ENCODE data around the gene DEFB126.
"Not testable (repeated sequence)": the region's sequence is repeated elsewhere in the genome, so short reads cannot be mapped to it uniquely, and the experiment has no call there.

The DEFB126 gene

GRCh38 chr20:142290-142689 is at the start of gene DEFB126:
DEFB126 (plus strand) TSS chr20:142590; CDS start chr20:142629, 39 bp downstream.
- DNase-seq: no peak

GRCh38 chr20:93641-94040 is 48.7 kb upstream of the DEFB126 start:
- no peak for DNase-seq

DNA sequence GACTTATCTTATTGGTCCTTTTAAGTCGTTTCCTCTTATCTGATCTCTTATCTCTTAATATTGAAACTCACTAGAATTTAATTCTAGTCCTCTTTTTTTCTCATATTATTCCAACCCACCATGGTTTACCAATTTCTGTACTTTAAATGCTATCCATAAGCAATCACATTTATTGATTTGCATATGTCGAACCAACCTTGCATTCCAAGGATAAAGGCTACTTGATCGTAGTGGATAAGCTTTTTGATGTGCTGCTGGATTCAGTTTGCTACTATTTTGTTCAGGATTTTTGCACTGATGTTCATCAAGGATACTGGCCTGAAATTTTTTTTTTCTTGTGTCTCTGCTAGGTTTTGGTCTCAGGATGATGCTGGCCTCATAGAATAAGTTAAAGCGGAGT is 47.2 kb upstream of the DEFB126 start:
- DNase-seq: no peak

- not testable (repeated sequence) for DNase-seq
These were observed 44.7 kb upstream of the DEFB126 start for GRCh38 chr20:97691-98090.

DNA sequence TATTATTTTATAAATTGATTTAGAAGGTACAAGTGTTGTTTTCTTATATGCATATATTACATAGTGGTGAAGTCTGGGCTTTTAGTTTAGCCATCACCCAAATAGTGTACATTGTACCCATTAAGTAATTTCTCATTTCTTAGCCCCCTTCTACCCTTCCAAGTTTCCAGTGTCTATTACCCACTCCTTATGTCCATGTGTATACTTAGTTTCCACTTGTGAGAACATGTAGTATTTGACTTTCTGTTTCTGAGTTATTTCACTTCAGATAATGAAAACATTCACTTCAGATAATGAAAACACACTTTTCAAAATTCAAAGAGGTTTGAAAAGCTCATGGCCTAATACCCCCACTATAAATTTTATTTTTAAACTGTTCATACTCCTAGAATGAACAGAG is 40.4 kb upstream of the DEFB126 start:
- no peak for DNase-seq

GRCh38 chr20:103456-103855 is 38.9 kb upstream of the DEFB126 start:
- no peak for DNase-seq

GRCh38 chr20:112396-112795 is 30.0 kb upstream of the DEFB126 start:
- no peak for DNase-seq

DNA sequence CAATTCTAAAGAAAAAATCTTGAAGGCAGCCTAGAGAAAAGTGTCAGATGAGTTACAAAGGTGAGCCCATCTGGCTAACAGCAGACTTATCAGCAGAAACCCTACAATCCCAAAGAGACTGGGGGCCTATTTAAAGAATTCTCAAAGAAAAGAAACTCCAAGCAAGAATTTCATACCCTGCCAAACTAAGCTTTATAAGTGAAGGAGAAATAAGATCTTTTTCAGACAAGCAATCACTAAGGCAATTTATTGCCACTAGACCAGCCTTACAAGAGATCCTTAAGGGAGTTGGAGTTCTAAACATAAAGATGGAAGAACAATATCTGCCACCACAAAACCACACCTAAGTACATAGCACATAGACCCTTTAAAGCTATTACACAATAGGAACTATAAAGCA is 24.9 kb upstream of the DEFB126 start:
- no peak for DNase-seq

DNA sequence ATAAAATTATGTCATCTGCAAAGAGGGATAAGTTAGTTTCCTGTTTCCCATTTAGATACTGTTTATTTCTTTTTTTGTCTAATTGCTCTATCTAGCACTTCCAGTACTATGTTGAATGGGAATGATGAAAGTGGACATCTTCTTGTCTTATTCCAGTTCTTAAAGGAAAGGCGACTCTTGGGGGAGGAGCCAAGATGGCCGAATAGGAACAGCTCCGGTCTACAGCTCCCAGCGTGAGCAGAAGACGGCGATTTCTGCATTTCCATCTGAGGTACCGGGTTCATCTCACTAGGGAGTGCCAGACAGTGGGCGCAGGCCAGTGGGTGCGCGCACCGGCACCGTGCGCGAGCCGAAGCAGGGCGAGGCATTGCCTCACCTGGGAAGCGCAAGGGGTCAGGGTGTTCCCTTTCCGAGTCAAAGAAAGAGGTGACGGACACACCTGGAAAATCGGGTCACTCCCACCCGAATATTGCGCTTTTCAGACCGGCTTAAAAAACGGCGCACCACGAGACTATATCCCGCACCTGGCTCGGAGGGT is 12.5 kb upstream of the DEFB126 start:
- not testable (repeated sequence) for DNase-seq

DNA sequence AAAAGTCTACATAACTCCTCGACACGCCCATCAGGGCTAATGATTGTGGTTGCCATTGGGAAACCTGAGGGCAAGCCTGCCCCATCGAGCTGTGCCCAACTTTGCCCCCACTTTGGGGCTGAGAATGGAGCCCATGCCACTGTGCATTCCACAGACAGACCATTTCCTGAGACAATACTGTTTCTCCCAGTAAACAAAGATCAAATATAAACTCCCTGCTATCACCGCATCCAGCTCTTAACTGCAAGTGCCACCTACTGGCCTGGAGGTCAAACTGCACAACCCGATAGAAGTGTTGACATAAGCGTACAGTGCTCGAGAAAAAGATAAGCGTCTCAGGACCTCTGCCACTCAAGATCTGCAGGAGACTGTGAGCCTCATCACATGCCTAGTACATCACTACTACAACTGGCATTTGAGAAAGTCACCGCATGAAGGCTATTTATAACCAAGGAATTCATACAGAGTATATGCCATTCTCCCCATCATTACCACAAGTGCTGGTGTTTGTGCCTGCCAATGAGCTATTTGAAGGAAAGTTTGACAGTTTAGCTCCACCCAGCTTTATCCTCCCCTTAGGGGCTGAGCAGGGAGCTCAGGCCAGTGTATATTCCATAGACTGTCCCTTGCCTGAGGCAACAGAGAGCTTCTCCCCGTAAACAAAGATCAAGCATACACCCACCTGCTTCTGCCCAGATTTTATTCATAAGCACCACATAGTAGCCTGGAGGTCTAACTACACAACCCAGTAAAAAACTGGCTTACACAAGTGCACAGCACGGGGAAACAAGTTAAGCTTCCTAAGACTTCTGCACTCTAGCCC is 4.5 kb upstream of the DEFB126 start:
- DNase-seq: no peak

- DNase-seq: no peak
These were observed 3.5 kb downstream of the DEFB126 start for GRCh38 chr20:145877-146276.

DNA sequence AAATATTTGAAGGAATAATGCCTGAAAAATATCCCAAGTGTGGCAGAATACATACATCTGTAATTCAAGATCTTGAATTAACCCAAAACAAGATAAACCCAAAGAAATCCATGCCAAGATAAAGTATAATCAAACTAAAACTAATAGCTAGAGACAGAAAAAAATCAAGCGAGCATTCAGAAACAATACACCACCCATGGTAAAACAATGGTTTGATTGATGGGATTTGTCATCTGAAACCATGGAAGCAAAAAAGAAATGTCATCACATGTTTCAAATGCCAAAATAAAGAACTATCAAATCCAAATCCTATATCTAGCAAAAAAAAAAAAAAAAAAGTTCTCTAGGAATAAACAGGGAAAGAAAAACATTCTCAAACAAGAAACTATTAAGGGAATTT is 9.7 kb downstream of the DEFB126 start:
- DNase-seq: no peak

DNA sequence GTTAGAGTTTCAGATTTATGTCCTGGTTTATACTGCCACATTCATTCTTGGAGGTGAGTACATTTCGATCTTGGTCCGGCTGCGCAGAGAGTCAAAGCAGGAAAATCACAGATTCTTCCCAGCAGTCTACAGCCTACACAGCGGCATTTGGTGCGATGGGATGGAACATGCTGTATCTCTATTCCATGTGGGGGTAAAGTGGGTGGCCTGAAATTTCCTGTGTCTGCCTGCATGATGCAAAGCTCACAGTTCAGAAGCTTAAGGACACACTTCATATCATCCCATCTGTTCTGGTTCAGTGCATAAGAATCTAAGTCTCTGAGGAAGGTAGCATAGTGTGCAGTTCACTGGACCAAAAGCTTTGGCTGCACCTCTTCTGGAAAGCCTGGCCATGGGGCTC is 14.8 kb downstream of the DEFB126 start, which contains the start of gene DEFB127:
Gene DEFB127 (plus strand): TSS at position 301 of the 400 bp plus-strand sequence. CDS start 91 bp downstream, at position 392.
- no peak for DNase-seq

DNA sequence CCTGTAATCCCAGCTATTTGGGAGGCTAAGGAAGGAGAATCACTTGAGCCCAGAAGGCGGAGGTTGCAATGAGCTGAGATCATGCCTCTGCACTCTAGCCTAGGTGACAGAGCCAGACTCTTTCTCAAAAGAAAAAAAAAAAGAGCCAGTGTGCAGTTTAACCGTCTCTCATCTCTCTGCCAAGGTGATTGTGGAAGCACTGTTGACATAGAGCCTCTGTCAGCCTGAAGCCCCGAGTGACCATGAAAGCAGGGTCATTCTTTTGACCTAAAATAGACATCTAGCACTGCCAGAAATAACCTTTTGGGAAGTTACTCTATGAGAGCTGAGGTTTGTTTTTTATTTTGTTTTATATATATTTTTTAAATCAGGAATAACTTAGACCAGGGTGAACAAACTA is 22.2 kb downstream of the DEFB126 start:
- DNase-seq: no peak

DNA sequence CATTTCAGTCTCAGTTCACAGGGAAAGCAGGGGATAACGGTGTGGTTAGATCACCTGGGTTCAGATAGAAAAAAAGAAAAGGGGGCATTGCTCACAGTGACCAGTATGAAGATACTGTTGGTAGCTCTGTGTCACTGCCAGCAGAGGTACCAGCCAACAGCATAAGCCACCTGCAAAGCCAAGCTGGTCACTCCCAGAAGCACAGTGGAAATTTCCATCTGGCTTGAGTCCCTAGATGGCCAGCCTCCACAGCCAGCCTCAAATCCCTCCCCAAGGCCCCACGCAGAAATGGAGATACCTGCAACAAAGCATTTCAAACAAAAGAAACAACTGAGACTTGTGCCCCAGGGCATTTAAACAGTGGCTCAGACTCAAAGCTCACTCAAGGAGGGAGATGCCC is 26.5 kb downstream of the DEFB126 start:
- no peak for DNase-seq

- no peak for DNase-seq
These were observed 41.9 kb downstream of the DEFB126 start for GRCh38 chr20:184288-184687.

DNA sequence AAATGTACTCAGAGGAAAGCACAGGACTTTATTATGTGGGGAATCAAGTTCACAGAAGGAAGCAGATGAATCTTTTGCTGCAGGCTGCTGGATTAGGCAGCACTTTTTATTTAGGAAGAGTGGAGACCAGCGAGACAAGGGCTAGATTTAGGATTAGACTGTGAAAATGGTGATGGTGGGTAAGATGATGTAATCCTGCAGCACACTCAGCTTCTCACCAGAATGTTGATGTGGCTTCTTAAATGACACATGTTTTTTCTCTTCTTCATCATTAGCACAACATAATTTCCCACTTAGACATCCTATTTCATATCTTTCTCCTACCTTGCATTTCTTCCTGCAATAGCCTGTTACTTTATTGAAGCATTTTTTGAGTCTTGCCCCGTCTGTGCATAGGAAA is 45.3 kb downstream of the DEFB126 start:
- no peak for DNase-seq

- no peak for DNase-seq
These were observed 47.2 kb downstream of the DEFB126 start, which contains the start of gene DEFB128 for GRCh38 chr20:189611-190010. DEFB128 (minus strand) TSS chr20:189711; CDS start chr20:189623, 88 bp downstream.

Data from DMS 273 treated with DMSO at 0.1 percent for 48 hours (cell line).